ENCODE measurements around the gene BRD3OS.

BRD3OS gene

DNA sequence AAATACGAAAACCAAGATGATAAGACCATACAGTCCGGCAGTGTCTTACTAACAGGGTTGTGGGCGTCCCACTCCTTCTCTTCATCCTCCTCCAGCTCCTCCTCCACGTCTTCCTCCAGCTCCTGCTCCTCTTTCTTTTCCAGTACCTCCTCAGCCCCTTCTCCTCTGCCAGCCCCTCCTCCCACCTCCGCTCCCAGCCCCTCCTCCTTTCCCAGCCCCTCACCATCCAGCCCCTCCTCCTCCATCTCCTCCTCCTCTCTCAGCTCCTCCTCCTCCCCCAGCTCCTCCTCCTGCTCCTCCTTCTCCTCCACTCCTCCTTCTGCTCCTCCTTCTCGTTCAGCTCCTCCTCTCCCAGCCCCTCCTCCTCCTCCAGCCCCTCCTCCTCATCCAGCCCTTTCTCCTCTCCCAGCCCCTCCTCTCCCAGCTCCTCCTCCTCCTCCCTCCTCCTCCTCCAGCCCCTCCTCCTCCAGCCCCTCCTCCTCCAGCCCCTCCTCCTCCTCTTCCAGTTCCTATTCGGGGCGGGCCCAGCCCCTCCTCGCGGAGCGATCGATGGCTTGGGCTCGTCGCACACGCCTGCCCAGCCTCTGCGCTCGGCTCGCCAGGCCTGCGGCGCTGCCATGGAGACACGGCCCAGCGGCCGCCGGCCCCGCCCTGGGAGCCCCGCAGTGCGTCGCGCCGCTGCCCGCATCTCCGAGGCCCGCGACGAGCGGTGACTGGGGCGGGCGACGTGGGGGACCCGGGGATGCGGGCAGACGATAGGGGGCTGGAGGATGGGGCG lies at the start of gene BRD3OS:
Gene BRD3OS (plus strand): TSS at position 654 of the 778 bp plus-strand sequence. CDS start 1,267 bp downstream, outside the sequence.
- in situ Hi-C loops (cut with MboI; ENCODE audit: low sequenced_read_pairs): no loop called here

DNA sequence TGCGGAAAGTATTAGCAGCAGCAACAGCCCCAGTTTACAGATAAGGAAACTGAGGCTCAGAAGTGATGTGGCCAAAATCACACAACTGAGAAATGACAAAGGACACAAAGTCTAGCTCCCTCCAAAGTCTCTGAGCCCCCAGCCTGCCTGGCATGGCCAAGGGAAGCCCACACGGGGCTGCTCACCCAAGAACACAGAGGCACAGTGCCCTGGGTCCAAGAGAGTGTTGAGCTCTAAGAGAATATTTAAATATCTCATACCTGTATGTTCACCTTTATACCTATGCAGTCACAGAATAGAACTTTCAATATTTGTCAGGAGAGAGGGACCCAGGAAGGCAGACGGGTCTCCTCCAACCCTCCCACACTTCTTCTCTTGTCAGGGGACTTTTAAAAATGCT lies 49.8 kb upstream of the BRD3OS start:
- in situ Hi-C loops (cut with MboI; ENCODE audit: low sequenced_read_pairs): no loop called here

- in situ Hi-C loops (cut with MboI; ENCODE audit: low sequenced_read_pairs): no loop called here
Observed at GRCh38 chr9:133976191-133976861, 49.0 kb upstream of the BRD3OS start.

DNA sequence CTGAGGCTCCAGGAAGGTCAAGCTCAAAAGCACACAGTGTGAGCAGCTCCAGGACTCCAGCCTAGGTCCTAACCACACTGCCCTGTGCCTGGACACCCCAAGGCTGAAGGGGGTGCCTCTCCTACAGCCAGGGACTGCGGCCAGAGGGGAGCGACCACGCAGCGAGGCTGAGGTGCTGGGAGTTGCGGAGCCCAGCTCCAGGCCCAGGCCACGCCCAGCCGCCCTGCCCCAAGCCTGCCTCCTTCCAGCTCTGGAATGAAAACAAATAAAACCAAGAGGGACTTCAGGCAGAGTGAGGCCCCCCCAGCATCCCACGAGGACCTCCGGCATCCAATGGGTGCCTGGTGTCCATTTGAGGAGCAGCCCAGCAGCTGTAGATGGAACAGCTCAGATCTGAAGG lies 48.4 kb upstream of the BRD3OS start:
- in situ Hi-C loops (cut with MboI; ENCODE audit: low sequenced_read_pairs): no loop called here

- in situ Hi-C loops (cut with MboI; ENCODE audit: low sequenced_read_pairs): no loop called here
Observed at GRCh38 chr9:133977421-133978201, 47.7 kb upstream of the BRD3OS start.

DNA sequence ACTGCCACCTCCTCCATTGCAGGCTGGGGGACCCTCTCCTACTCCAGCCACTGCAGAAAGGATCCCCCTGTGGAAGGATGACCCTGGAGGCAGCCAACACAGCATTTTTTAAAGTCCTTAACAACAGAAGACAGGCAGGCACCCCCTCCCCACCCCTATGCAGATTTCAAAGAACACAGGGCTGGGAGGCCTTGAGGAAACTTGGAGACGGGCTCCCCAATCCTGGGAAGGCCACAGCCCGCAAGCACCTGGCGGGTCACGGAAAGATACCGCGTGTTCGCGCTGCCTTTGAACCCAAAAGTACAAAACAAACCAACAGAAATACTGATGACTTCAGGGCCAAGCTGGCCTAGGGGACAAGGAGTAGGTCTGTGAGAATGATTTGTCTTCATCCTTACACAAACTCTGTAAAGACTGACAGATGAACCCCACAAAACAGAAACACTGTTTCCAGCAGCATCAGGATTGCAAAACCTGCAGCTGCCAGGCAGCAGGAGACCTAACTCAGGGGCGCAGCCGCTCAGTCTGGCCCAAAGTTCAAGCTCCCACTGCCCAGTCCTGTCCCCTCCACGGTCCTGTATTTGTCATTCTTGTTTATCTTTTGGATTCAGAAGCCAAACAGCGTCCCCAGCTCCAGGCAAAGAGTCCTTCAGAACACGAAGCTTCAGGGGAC lies 46.9 kb upstream of the BRD3OS start:
- in situ Hi-C loops (cut with MboI; ENCODE audit: low sequenced_read_pairs): no loop called here

- in situ Hi-C loops (cut with MboI; ENCODE audit: low sequenced_read_pairs): no loop called here
Observed at GRCh38 chr9:133978899-133979272, 46.4 kb upstream of the BRD3OS start.

- in situ Hi-C loops (cut with MboI; ENCODE audit: low sequenced_read_pairs): no loop called here
Observed at GRCh38 chr9:133979273-133979920, 45.9 kb upstream of the BRD3OS start.

DNA sequence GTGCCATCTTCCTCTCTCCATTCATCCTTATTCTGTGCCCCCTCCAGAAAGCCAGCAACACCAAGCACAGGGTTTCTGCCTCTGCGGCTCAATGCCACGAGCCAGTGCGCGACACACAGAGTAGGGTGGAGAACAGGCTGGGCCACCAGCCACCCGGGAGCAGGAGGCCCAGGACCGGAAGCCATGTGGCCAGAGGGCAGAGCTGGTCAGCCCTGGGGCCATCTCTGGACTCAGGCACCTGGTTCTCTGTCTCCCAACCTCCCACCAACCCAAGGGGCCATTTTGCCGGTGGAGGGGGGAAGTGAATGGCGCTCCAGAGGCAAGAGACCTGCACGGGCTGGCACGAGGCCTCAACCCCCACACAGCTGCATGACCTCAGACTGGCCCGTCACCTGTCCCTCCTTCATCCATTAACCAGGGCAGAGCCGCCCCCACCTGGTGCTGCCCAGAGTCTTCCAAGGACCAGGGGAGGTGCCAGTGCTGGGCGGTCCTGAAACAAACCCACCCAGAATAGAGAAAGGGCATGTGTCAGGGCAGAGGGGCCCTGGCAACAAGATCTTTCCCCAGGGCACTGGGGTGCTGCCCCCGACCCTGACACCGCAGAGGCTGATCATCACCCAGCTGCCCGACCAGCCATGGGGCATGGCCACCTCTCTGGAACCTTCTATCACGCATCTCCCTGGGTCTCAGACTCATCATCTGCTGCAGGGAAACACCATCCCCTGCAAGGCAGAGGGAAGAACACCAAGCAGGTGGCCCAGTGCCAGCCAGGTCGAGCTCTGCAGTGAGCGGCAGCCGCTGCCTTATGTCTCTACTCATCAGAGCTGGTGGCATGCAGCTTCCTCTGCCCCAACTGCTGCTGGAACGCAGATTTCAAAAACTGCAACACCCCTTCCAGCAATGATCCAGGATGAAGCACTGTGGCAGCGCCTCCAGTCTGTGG lies 45.1 kb upstream of the BRD3OS start:
- in situ Hi-C loops (cut with MboI; ENCODE audit: low sequenced_read_pairs): no loop called here

DNA sequence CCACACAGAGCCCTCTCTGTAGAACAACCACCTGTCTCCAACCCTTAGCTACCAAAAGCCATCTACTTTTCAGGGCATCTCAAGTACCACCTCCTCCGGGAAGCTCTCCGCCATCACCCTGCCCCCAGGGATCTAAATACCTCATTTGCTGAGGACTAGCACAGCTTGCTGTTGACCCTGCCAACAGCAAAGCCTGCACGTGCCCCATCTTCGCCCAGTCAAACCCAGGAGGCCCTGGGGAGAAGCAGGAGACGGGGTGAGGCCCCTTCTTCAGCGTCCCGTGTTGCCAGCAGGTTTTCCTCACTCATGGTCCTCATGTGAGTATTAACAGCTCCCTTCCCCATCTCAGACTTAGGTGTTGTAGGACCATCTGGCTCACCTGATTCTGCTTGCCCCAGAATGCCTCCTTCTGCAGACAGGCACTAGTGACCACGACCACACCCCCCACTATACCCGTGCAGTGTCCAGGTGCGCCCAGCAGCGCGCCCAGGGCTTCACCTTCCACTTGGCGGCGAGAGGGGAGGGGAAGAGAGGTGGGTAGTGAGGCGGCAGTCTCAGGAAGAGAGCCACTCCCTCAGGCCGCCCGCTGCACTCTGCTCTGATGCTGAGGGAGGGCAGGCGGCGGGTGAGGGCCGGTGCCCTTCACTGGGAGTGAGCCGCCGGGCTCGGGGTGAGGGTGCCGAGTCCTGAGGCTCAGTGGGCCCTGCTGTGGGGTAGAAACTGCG lies 44.3 kb upstream of the BRD3OS start:
- in situ Hi-C loops (cut with MboI; ENCODE audit: low sequenced_read_pairs): no loop called here

DNA sequence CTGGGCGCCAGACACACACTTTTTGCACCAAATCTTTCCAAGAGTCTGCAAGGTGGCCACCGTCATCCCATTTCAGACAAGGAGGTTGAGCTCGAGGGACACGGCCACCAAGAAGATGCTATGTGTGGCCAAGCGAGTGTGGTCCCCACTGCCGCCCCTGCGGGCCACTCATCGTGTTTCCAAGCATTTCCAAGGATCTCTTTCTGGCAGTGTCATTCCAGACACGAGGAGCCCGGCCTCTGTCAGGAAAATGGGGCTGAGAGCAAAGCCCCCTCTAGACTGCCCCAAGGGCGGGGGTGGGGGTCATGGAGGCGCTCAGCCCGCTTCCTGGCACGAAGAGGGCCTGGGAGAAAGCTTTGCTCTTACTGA lies 43.7 kb upstream of the BRD3OS start:
- in situ Hi-C loops (cut with MboI; ENCODE audit: low sequenced_read_pairs): no loop called here

DNA sequence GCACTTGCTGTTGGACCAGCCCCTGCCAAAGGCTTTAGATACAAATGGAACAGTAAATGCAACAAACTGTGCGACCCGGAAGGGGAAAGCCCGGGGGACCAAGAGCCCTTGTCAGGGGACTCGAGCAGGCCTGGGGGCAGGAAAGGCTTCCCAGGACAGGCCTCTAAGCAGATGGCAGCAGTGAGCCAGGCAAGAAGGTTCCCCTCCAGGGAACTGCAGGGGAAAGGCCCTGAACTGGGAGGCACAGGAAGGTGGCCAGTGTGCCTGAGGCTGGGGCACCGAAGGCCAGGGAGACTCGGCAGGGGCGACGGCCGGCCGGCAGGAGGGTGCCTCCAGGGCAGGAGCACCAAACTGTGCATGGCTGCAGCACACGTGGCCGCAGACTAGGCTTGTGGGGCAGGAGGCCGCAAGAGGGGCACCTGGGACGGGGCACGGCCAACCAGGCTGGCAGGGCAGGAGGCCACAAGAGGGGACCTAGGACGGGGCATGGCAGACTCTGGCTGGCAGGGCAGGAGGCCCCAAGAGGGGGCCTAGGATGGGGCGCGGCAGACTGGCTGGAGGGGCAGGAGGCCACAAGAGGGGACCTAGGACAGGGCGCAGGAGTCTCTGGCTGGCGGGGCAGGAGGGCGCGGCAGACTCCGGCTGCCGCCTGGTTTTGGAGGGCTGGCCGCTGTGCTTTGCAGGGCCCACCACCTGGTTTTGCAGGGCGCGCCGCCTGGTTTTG lies 43.2 kb upstream of the BRD3OS start:
- in situ Hi-C loops (cut with MboI; ENCODE audit: low sequenced_read_pairs): no loop called here

GRCh38 chr9:133982971-133983720 lies 42.1 kb upstream of the BRD3OS start:
- in situ Hi-C loops (cut with MboI; ENCODE audit: low sequenced_read_pairs): no loop called here

DNA sequence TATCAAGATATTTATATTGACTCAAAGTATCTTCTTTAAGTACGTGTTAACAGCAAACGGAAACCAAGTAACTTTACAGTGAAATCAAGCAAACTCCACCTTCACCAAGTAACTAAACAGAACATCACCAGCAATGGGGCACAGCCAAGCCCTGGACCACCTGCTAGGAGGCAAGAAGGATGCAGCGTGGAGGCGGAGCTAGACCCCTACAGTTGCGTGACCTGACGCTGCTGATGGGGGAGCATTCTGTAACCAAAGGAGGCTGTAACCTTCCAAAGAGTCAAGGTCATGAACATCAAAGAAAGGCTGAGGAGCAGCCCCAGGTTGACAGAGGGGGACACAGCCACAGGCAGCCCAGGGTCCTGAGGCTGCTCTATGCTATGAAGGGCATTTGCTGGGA lies 39.2 kb upstream of the BRD3OS start:
- in situ Hi-C loops (cut with MboI; ENCODE audit: low sequenced_read_pairs): loop anchor here (5.0 kb wide), 1 partner anchor 194 kb away; no protein-coding TSS in a partner anchor

DNA sequence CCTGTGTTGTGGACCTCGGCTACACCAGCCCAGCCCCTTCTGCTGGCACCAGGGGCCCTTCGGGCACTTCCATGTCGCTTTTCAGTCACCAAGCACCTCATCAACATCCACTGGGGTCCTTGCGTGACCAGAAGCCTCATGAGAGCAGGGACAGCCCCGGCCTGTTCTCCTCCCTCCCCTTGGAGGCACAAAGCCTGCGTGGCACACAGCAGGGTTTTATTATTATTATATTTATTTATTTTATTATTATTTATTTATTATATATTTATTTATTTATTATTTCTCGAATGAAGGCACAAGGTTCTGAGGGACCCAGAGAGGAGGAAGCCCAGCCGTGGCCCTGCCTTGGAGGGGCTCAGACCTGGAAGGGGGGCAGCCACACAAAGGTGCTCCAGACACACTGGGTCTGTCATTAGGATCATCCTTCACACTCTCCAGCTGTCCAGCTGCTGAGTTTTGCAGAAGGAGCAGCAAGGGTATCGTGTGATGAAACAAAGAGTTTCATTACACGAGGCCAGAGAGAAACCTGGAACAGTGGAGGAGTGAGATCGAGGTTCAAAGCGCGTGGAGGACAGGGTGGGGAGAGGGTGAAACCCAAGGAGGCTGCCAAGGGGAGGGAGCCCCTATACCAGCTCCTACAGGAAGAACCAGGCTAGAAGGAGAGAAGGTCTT lies 38.4 kb upstream of the BRD3OS start:
- in situ Hi-C loops (cut with MboI; ENCODE audit: low sequenced_read_pairs): loop anchor here (5.0 kb wide), 1 partner anchor 195 kb away; no protein-coding TSS in a partner anchor

GRCh38 chr9:133987446-133987788 lies 37.9 kb upstream of the BRD3OS start:
- in situ Hi-C loops (cut with MboI; ENCODE audit: low sequenced_read_pairs): loop anchor here (5.0 kb wide), 1 partner anchor 195 kb away; no protein-coding TSS in a partner anchor
